HG02642 (cell line): ENCODE data around the gene ASS1.

Source experiments
- ATAC-seq: cut with Tn5 transposase; IDR thresholded peaks from one replicate; pipeline ENCODE4 v1.9.1; 2021; ENCODE audit warnings: mild to moderate bottlenecking; ENCODE audit not compliant: unreplicated experiment, poor library complexity

Gene ASS1

GRCh38 chr9:130417602-130418001 is 27.2 kb upstream of the ASS1 start:
- ATAC-seq = no peak

- ATAC-seq = no peak
These were observed 26.0 kb upstream of the ASS1 start for GRCh38 chr9:130418776-130419175.

- no peak for ATAC-seq
These were observed 25.2 kb upstream of the ASS1 start for GRCh38 chr9:130419521-130420035.

GRCh38 chr9:130421154-130421801 is 23.5 kb upstream of the ASS1 start:
- no peak for ATAC-seq

GRCh38 chr9:130421802-130422276 is 22.9 kb upstream of the ASS1 start:
- no peak for ATAC-seq

- ATAC-seq = no peak
These were observed 22.2 kb upstream of the ASS1 start for GRCh38 chr9:130422546-130422945.

GRCh38 chr9:130423272-130423671 is 21.5 kb upstream of the ASS1 start:
- no peak for ATAC-seq

- ATAC-seq = no peak
These were observed 19.9 kb upstream of the ASS1 start for GRCh38 chr9:130424595-130425454.

- no peak for ATAC-seq
These were observed 18.9 kb upstream of the ASS1 start for GRCh38 chr9:130425741-130426466.

- ATAC-seq = no peak
These were observed 18.3 kb upstream of the ASS1 start for GRCh38 chr9:130426467-130426773.

GRCh38 chr9:130426883-130427282 is 17.9 kb upstream of the ASS1 start:
- no peak for ATAC-seq

- ATAC-seq = no peak
These were observed 17.4 kb upstream of the ASS1 start for GRCh38 chr9:130427326-130427725.

GRCh38 chr9:130428086-130428665 is 16.6 kb upstream of the ASS1 start:
- ATAC-seq = no peak

GRCh38 chr9:130429381-130429780 is 15.4 kb upstream of the ASS1 start:
- ATAC-seq = no peak

- no peak for ATAC-seq
These were observed 14.9 kb upstream of the ASS1 start for GRCh38 chr9:130429831-130430230.

GRCh38 chr9:130430232-130430631 is 14.5 kb upstream of the ASS1 start:
- ATAC-seq = no peak

GRCh38 chr9:130430734-130431535 is 13.8 kb upstream of the ASS1 start:
- no peak for ATAC-seq

GRCh38 chr9:130431536-130432303 is 13.0 kb upstream of the ASS1 start:
- ATAC-seq = no peak

- ATAC-seq = no peak
These were observed 12.4 kb upstream of the ASS1 start for GRCh38 chr9:130432362-130432761.
